ENCODE measurements around the gene CCDC148. TPM values are rescaled to one million over a fixed set of nuclear protein-coding genes. Genes with fewer than 3 reads are reported as not detected.
"Not testable (repeated sequence)": the region's sequence is repeated elsewhere in the genome, so short reads cannot be mapped to it uniquely, and the experiment has no call there.

CCDC148 gene
- total RNA-seq, 2 experiments from 2014 or later = 0.15 TPM; not detected in 1

DNA sequence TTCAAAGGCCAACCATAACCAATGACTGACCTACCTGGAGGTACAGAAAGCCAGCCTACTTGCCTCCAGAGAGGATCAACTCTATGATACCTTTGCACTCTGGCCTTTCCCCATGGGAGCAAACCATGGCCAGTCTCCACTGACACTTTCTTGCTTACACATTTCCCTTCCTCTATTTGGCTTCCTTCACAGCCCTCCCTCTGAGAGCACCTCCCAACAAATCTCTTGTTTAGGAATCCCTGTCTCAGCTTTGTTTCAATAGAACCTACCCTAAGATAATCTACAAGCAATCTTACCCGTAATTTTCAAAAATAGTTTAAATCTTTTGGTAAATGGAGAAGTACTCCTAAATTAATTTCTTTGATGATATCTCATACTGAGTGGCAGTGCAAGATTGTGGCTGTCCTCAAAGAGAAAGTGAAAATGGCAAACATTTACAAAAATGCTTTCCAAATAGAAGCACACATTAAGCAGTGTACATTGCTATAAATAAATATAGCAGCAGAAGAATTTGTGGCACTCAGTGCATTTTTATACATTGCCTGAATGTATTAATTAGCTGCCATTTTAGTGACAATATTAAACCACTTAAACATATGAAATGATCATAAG is 140.6 kb downstream of the CCDC148 start:
- H3K9me3 Mint-ChIP-seq = no peaks in the 10 kb centered on the region
- H3K4me1 Mint-ChIP-seq = peaks cover 12% of the 10 kb centered on the region
- DNase-seq = no peak
- no peak overlapping the region for H3K4me3 Mint-ChIP-seq
- CTCF ChIA-PET = no interaction called here
- no peaks in the 10 kb centered on the region for H3K36me3 Mint-ChIP-seq (ENCODE audit: low read depth)
- POLR2A ChIA-PET = no interaction called here
- H3K27ac Mint-ChIP-seq = peak overlapping the region; percentile 37
- peaks cover 4% of the 10 kb centered on the region for H3K27me3 Mint-ChIP-seq

DNA sequence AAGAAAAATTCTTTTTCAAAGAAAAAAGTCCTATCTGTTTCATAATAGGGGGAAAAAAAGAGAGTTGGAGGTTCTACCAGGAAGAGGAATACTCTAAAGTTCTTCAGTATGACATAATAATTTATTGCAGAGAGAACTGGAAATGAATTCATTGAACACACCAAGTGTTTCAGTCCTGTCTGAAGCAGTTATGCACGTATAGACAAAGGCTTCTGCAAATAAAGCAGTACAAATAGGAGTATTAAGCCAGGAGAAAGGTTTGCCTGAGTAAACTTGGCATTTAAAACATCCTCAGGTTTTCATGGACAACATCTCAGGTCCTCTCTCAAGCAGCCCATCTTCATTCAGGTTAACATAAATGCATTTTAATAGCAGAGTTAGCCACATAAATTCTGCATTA is 141.6 kb downstream of the CCDC148 start:
- no peaks in the 10 kb centered on the region for H3K36me3 Mint-ChIP-seq (ENCODE audit: low read depth)
- H3K27me3 Mint-ChIP-seq = peaks cover 4% of the 10 kb centered on the region
- ChIA-PET CTCF (no interaction called here), POLR2A (no interaction called here)
- peaks cover 12% of the 10 kb centered on the region for H3K4me1 Mint-ChIP-seq
- H3K27ac Mint-ChIP-seq = no peak overlapping the region
- H3K9me3 Mint-ChIP-seq = no peaks in the 10 kb centered on the region
- DNase-seq = no peak
- no peak overlapping the region for H3K4me3 Mint-ChIP-seq

DNA sequence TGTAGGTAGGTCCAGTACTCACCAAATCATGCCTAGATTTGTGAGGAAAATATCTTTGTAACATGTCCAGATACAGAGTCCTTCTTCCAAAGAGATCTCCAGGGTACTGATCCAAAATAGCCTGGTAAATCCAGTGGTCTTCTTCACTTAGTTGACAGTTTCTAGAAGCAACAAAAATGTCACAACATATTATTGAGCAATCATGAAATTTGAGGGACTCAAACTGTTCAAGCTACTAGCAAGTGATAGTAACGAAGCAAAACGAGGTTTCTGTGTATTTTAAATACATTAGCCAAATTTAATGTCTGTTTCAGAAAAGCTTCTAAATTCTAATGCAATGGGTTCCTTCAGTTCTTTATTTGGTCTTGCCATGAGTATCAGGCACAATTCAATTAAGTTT is 142.8 kb downstream of the CCDC148 start:
- peaks cover 12% of the 10 kb centered on the region for H3K4me1 Mint-ChIP-seq
- no peak for DNase-seq
- H3K4me3 Mint-ChIP-seq = no peak overlapping the region
- ChIA-PET POLR2A (no interaction called here), CTCF (no interaction called here)
- peaks cover 4% of the 10 kb centered on the region for H3K27me3 Mint-ChIP-seq
- H3K36me3 Mint-ChIP-seq (ENCODE audit: low read depth) = no peaks in the 10 kb centered on the region
- H3K27ac Mint-ChIP-seq = no peak overlapping the region
- H3K9me3 Mint-ChIP-seq = no peaks in the 10 kb centered on the region

DNA sequence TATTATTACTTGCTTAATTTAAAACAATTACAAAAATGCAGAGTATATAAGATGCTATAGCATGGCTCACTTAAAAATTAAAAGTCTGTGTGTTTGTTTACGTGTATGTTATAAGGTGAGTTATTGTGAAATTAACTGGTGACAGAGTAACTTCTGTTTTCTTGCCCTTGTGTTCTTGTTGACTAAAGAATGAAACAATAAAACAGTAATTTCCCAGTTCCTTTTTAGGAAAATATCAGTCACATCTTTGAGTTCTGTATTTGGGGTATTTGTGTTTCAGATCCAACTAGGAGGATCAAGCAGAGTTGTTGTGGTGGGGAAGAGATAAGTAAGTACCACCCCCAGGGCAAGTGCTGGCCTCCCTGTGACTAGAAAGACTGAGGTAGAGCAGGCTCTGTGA is 143.6 kb downstream of the CCDC148 start:
- peaks cover 12% of the 10 kb centered on the region for H3K4me1 Mint-ChIP-seq
- no peaks in the 10 kb centered on the region for H3K36me3 Mint-ChIP-seq (ENCODE audit: low read depth)
- ChIA-PET CTCF (no interaction called here), POLR2A (no interaction called here)
- peaks cover 4% of the 10 kb centered on the region for H3K27me3 Mint-ChIP-seq
- H3K27ac Mint-ChIP-seq = no peak overlapping the region
- no peak overlapping the region for H3K4me3 Mint-ChIP-seq
- H3K9me3 Mint-ChIP-seq = no peaks in the 10 kb centered on the region
- DNase-seq = no peak

DNA sequence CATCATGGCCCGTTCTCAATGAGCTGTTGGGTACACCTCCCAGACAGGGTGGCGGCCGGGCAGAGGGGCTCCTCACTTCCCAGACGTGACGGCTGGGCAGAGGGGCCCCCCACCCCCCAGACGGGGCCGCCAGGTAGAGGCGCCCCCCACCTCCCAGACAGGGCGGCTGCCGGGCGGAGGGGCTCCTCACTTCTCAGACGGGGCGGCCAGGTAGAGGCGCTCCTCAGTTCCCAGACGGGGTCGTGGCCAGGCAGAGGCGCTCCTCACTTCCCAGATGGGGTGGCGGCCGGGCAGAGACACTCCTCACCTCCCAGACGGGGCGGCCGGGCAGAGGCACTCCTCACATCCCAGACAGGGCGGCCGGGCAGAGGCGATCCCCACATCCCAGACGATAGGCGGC is 146.1 kb downstream of the CCDC148 start:
- H3K36me3 Mint-ChIP-seq (ENCODE audit: low read depth); CTCF ChIA-PET; DNase-seq; POLR2A ChIA-PET; H3K4me1 Mint-ChIP-seq; H3K27ac Mint-ChIP-seq; H3K4me3 Mint-ChIP-seq; H3K9me3 Mint-ChIP-seq; H3K27me3 Mint-ChIP-seq: not testable (repeated sequence)

DNA sequence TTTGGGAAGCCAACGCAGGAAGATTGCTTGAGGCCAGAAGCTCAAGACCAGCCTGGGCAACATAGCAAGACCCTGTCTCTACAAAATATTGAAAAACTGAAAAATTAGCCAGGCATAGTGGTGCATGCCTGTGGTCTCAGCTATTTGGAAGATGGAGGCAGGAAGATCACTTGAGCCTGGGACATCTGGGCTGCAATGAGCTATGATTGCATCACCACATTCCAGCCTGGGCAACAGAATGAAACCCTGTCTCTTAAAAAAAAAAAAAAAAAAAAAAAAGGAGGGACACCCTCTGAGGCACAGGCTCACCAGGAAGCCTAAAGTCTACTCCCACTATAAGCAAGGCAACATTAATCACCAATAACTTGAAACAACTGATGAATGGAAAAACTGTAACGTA is 151.1 kb downstream of the CCDC148 start:
- ChIA-PET POLR2A (no interaction called here), CTCF (no interaction called here)
- Mint-ChIP-seq H3K36me3 (ENCODE audit: low read depth) (no peaks in the 10 kb centered on the region), H3K27ac (no peak overlapping the region), H3K4me1 (no peaks in the 10 kb centered on the region), H3K4me3 (no peak overlapping the region), H3K9me3 (peaks cover 3% of the 10 kb centered on the region), H3K27me3 (no peaks in the 10 kb centered on the region)
- DNase-seq = no peak

DNA sequence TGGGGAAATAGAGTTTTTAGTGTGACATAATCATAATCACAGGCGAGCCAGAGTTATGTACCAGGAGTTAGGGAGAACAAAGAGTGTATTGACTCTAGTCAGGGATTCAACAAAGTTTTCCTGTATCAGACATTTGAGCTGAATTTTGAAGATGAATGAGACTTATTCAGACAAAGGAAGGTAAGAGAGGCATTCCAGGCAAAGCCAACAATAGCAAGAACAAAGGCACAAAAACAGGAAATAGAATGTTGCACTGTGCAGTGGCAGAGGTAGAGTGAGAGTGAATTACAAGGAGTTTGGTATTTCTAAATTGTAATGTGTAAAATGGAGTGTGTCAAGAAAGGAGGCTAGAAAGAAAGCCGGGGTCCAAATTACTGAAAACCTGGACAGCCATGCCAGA is 156.2 kb downstream of the CCDC148 start:
- Mint-ChIP-seq H3K4me1 (no peaks in the 10 kb centered on the region), H3K4me3 (no peak overlapping the region), H3K27me3 (no peaks in the 10 kb centered on the region), H3K9me3 (no peaks in the 10 kb centered on the region), H3K36me3 (ENCODE audit: low read depth) (no peaks in the 10 kb centered on the region), H3K27ac (no peak overlapping the region)
- CTCF ChIA-PET = no interaction called here
- POLR2A ChIA-PET = no interaction called here
- DNase-seq = no peak

DNA sequence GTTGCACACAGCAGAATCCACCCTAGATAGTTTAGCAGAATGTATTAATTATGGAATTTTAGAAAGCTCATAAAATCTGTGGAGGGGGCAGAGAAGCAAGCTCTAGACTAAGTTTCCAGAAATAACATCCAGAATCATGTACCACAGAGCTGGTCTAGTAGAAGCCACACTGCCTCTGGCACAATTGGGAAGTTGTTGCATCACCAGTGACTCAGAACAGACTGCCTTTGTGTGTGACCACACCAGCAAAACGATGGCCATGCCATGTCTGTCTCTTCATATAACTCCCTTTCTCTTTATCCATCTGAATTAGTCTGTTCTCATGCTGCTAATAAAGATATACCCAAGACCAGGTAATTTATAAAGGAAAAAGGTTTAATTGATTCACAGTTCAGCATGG is 158.9 kb downstream of the CCDC148 start:
- CTCF ChIA-PET = interaction anchor here (1.3 kb wide), 1 partner anchor 13 kb away, joined by 3 read pairs; no protein-coding TSS in a partner anchor
- no peak overlapping the region for H3K27ac Mint-ChIP-seq
- no peak overlapping the region for H3K4me3 Mint-ChIP-seq
- H3K4me1 Mint-ChIP-seq = no peaks in the 10 kb centered on the region
- no peaks in the 10 kb centered on the region for H3K27me3 Mint-ChIP-seq
- no peaks in the 10 kb centered on the region for H3K9me3 Mint-ChIP-seq
- POLR2A ChIA-PET = no interaction called here
- no peak for DNase-seq
- H3K36me3 Mint-ChIP-seq (ENCODE audit: low read depth) = no peaks in the 10 kb centered on the region

DNA sequence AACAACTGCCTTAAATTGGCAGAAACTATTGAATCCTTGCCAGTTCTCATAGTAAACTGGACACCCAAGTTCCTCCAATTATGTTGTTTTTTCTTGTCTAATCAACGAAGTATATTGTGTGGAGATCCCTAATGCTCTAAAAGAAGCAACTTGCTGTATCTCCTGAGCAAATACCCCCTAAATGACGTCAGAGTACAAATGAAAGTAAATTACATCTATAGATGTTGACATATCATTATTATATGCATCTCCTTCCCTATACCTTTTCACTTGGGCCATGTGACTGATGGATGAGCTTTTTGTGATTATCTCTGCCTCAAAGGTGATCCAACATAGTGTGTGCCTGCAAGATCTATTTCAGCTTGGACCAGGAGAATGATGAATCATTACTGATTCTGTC is 159.4 kb downstream of the CCDC148 start:
- Mint-ChIP-seq H3K4me1 (no peaks in the 10 kb centered on the region), H3K27ac (no peak overlapping the region), H3K4me3 (no peak overlapping the region), H3K9me3 (no peaks in the 10 kb centered on the region), H3K36me3 (ENCODE audit: low read depth) (no peaks in the 10 kb centered on the region), H3K27me3 (no peaks in the 10 kb centered on the region)
- ChIA-PET POLR2A (no interaction called here), CTCF (interaction anchor here (1.3 kb wide), 1 partner anchor 12 kb away, joined by 3 read pairs; no protein-coding TSS in a partner anchor)
- no peak for DNase-seq

DNA sequence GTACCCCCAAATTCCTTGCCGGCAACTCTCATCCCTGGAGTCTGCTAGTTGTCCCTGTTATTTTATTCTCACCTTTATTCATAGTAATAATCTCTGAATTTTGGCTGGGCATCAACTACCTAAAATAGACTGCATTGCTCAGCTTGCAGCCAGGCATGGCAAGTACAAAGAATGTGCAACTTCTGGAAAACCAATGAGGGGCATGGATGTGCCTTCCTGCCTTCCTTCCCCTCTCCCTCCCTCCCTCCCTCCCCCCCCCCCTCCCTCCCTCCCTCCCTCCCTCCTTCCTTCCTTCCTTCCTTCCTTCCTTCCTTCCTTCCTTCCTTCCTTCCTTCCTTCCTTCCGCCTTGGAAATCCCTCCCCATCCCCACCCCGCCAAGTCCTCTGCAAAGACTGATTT is 162.8 kb downstream of the CCDC148 start:
- ChIA-PET CTCF (no interaction called here), POLR2A (no interaction called here)
- H3K4me1 Mint-ChIP-seq = no peaks in the 10 kb centered on the region
- no peak for DNase-seq
- H3K36me3 Mint-ChIP-seq (ENCODE audit: low read depth) = no peaks in the 10 kb centered on the region
- no peaks in the 10 kb centered on the region for H3K9me3 Mint-ChIP-seq
- H3K27me3 Mint-ChIP-seq = no peaks in the 10 kb centered on the region
- no peak overlapping the region for H3K4me3 Mint-ChIP-seq
- H3K27ac Mint-ChIP-seq = no peak overlapping the region

DNA sequence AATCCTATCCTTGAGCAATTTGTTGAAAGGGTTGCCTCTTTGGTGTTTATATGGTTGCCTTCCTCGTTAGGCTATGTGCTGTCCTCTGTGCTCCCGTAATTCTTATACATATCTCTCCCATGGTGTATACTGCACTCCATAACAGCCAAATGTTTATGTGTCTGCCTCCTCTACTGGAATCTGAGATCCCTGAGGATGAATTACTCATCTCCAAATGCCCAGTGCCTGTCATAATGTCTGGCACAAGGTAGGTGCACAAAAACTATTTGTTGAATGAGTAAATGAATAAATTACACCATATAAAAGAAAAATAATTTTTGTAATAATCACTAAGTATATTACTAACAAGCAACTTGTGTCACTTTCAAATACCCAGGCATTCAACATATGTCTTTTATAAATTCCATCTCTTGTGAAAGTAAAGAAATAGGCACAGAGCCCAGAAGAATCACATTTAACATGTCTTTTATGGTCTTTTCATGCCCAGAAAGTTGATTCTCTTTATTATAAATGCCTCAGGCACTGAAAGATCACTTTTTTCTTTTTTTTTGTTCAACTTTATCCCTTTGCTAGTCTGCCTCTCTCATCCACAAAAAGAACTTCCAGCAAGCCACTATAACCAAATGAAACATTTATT is 164.9 kb downstream of the CCDC148 start:
- no peaks in the 10 kb centered on the region for H3K36me3 Mint-ChIP-seq (ENCODE audit: low read depth)
- no peaks in the 10 kb centered on the region for H3K4me1 Mint-ChIP-seq
- no peak for DNase-seq
- ChIA-PET POLR2A (no interaction called here), CTCF (no interaction called here)
- no peak overlapping the region for H3K27ac Mint-ChIP-seq
- H3K27me3 Mint-ChIP-seq = peaks cover 5% of the 10 kb centered on the region
- H3K4me3 Mint-ChIP-seq = no peak overlapping the region
- H3K9me3 Mint-ChIP-seq = no peaks in the 10 kb centered on the region

DNA sequence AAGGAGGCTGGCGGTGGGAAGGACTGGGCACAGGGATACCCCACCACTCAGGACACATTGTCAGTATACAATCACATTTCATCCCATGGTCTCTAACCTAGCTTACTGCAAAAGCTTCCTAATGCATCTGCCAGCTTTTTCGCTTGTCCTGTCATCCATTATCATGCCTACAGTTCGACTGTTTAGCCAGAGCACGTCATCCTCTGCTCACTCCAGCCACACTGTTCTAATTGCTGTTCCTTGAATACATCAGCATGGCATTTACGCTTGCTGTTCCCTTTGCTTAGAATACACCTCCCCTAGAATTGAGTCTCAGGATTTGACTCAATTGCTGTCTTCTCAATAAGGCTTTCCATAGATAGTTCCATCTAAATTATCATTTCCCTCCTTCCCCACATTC is 166.3 kb downstream of the CCDC148 start:
- H3K27ac Mint-ChIP-seq = no peak overlapping the region
- H3K4me3 Mint-ChIP-seq = no peak overlapping the region
- H3K36me3 Mint-ChIP-seq (ENCODE audit: low read depth) = no peaks in the 10 kb centered on the region
- no peaks in the 10 kb centered on the region for H3K9me3 Mint-ChIP-seq
- peaks cover 5% of the 10 kb centered on the region for H3K27me3 Mint-ChIP-seq
- POLR2A ChIA-PET = no interaction called here
- CTCF ChIA-PET = no interaction called here
- no peak for DNase-seq
- H3K4me1 Mint-ChIP-seq = no peaks in the 10 kb centered on the region

DNA sequence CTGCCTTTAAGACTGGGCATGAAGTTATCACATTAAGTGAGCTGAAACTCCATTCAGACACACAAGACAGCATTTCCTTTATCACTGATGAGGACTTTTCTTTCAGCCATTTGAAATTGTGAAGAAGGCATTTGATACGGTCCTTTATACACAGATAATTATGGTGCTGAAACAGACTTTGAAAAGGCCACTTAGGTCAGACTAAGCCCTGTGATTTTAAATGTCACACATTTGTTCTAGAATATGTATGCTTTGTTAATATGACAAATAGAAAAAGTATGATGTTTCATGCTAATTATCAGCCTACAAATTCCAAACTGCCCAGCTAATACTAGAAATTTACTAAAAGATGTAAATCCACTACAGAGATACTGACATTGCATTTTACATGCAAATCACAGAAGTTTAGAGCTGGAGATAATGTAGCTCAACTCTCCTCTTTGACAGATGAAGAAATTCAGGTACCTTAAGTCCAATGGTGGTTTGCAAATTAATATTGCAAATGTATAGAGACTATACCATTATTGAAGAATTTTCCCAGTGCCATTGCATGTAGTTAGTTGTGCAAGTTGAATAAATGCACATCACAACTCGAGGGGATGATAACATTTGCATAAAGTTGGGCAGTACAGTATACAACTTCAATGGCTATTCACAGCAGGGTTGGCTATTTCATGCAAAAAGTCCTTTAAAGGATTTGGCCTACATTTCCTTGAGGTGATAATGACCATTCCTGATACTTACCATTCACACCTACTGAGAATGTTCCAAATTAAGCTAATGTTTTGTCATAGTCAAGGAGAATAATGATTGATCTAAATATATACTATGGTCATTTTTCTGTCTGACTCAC is 179.7 kb downstream of the CCDC148 start:
- no peaks in the 10 kb centered on the region for H3K36me3 Mint-ChIP-seq (ENCODE audit: low read depth)
- no peak overlapping the region for H3K27ac Mint-ChIP-seq
- POLR2A ChIA-PET = no interaction called here
- no peaks in the 10 kb centered on the region for H3K27me3 Mint-ChIP-seq
- no peak overlapping the region for H3K4me3 Mint-ChIP-seq
- DNase-seq = no peak
- H3K9me3 Mint-ChIP-seq = peaks cover 2% of the 10 kb centered on the region
- CTCF ChIA-PET = no interaction called here
- H3K4me1 Mint-ChIP-seq = no peaks in the 10 kb centered on the region
